Measurements from ENCODE around the gene CABLES2.

The CABLES2 gene

DNA sequence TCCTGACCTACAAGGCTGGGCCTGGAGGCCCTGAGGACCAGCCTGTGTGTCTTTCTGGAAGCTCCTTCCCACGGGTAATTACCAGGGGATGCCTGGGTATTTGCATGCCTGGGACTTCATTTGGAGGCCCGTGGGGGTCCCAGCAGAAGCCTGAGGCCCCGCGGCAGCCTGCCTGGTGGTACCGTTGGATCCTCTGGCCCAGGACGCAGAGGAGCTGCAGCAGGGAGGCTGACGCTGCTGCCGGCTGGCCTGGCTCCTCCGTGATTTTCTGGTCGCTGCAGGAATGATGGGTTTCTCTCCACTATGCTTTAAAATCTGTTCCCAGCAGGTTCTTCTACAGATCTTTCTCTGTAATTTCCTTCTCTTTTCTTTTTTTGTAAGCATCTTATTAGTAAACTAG, 6.5 kb downstream of the CABLES2 start:
- H4K91ac ChIP-seq (ENCODE audit: low read depth, low read length) = no peak overlapping the region
- H3K9me3 ChIP-seq (ENCODE audit: insufficient read depth, low read depth, low read length) = peaks cover 10% of the 10 kb centered on the region
- no peak overlapping the region for H4K12ac ChIP-seq (ENCODE audit: low read depth, low read length)
- no peak overlapping the region for H2AK5ac ChIP-seq (ENCODE audit: low read length)
- no peak overlapping the region for H2BK120ac ChIP-seq (ENCODE audit: insufficient read depth, low read length, poor library complexity)
- no peak for DNase-seq
- WGBS (ENCODE audit: extremely low coverage, insufficient coverage, insufficient read length) = no CpG with 5 or more reads among the region's 10 CpGs
- no peak overlapping the region for H3K4ac ChIP-seq (ENCODE audit: low read depth, low read length)
- H3K9ac ChIP-seq (ENCODE audit: low read length) = no peak overlapping the region
- no peaks in the 10 kb centered on the region for H3K79me2 ChIP-seq (ENCODE audit: control insufficient read depth, insufficient read depth, low read length, poor library complexity)
- no peak overlapping the region for H2BK12ac ChIP-seq (ENCODE audit: low read length)
- H3K36me3 ChIP-seq (ENCODE audit: control insufficient read depth in 1 of 2, insufficient read depth in 2 of 2, low read length in 2 of 2) = peaks cover 5 to 10% of the 10 kb centered on the region in 2 experiments
- H3K27ac ChIP-seq (ENCODE audit: low read depth, low read length) = no peak overlapping the region
- no peaks in the 10 kb centered on the region for H3K4me1 ChIP-seq (ENCODE audit: control insufficient read depth in 1 of 2, insufficient read depth in 2 of 2, low read length in 2 of 2)
- H3K18ac ChIP-seq (ENCODE audit: low read length) = no peak overlapping the region
- no peak overlapping the region for H2BK5ac ChIP-seq (ENCODE audit: low read depth, low read length, poor library complexity)
- no peak overlapping the region for H3K4me2 ChIP-seq (ENCODE audit: low read length)
- no peaks in the 10 kb centered on the region for H3K79me1 ChIP-seq (ENCODE audit: low read length)
- H2AFZ ChIP-seq (ENCODE audit: insufficient read depth, low read length, poor library complexity) = no peak overlapping the region
- no peak overlapping the region for H4K8ac ChIP-seq (ENCODE audit: low read depth, low read length)
- no peak overlapping the region for H3K14ac ChIP-seq (ENCODE audit: low read length)
- no peak overlapping the region for H3K4me3 ChIP-seq (ENCODE audit: low read depth, low read length)
- H3K27me3 ChIP-seq (ENCODE audit: insufficient read depth, low read length) = no peaks in the 10 kb centered on the region
- no peak overlapping the region for H3K23ac ChIP-seq (ENCODE audit: low read length)

DNA sequence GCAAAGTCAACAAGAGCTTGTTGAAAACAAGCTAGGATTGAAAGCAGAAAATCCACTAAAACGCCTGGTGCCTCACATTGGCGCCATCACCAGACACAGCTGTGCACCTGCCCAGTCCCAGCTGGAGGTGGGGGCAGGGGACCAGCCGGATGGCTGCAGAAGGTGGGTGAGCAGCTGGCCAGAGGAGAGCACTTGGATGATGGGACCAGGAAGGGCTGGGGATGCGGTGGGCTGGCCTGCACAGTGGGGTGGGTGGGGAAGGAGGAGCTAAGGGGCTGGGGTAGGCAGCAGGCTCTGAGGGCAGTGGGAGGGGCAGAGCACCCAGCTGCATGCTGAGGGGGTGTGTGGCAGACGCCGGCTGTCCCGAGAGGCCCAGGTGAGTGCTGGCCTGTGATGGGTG, 7.1 kb downstream of the CABLES2 start:
- no peak overlapping the region for H4K8ac ChIP-seq (ENCODE audit: low read depth, low read length)
- peaks cover 5 to 10% of the 10 kb centered on the region in 2 experiments for H3K36me3 ChIP-seq (ENCODE audit: control insufficient read depth in 1 of 2, insufficient read depth in 2 of 2, low read length in 2 of 2)
- no peak for DNase-seq
- no peak overlapping the region for H2BK5ac ChIP-seq (ENCODE audit: low read depth, low read length, poor library complexity)
- no peak overlapping the region for H4K91ac ChIP-seq (ENCODE audit: low read depth, low read length)
- no peak overlapping the region for H2BK120ac ChIP-seq (ENCODE audit: insufficient read depth, low read length, poor library complexity)
- no peak overlapping the region for H3K23ac ChIP-seq (ENCODE audit: low read length)
- no peak overlapping the region for H4K12ac ChIP-seq (ENCODE audit: low read depth, low read length)
- no peaks in the 10 kb centered on the region for H3K79me1 ChIP-seq (ENCODE audit: low read length)
- H2AFZ ChIP-seq (ENCODE audit: insufficient read depth, low read length, poor library complexity) = no peak overlapping the region
- no peaks in the 10 kb centered on the region for H3K27me3 ChIP-seq (ENCODE audit: insufficient read depth, low read length)
- no peak overlapping the region for H3K18ac ChIP-seq (ENCODE audit: low read length)
- H3K4me3 ChIP-seq (ENCODE audit: low read depth, low read length) = no peak overlapping the region
- H3K14ac ChIP-seq (ENCODE audit: low read length) = no peak overlapping the region
- H3K79me2 ChIP-seq (ENCODE audit: control insufficient read depth, insufficient read depth, low read length, poor library complexity) = no peaks in the 10 kb centered on the region
- no peak overlapping the region for H2AK5ac ChIP-seq (ENCODE audit: low read length)
- no peak overlapping the region for H3K27ac ChIP-seq (ENCODE audit: low read depth, low read length)
- H3K4me1 ChIP-seq (ENCODE audit: control insufficient read depth in 1 of 2, insufficient read depth in 2 of 2, low read length in 2 of 2) = no peaks in the 10 kb centered on the region
- no peak overlapping the region for H3K9ac ChIP-seq (ENCODE audit: low read length)
- no peak overlapping the region for H3K4ac ChIP-seq (ENCODE audit: low read depth, low read length)
- H3K9me3 ChIP-seq (ENCODE audit: insufficient read depth, low read depth, low read length) = peaks cover 10% of the 10 kb centered on the region
- no CpG with 5 or more reads among the region's 7 CpGs for WGBS (ENCODE audit: extremely low coverage, insufficient coverage, insufficient read length)
- H3K4me2 ChIP-seq (ENCODE audit: low read length) = no peak overlapping the region
- H2BK12ac ChIP-seq (ENCODE audit: low read length) = no peak overlapping the region

DNA sequence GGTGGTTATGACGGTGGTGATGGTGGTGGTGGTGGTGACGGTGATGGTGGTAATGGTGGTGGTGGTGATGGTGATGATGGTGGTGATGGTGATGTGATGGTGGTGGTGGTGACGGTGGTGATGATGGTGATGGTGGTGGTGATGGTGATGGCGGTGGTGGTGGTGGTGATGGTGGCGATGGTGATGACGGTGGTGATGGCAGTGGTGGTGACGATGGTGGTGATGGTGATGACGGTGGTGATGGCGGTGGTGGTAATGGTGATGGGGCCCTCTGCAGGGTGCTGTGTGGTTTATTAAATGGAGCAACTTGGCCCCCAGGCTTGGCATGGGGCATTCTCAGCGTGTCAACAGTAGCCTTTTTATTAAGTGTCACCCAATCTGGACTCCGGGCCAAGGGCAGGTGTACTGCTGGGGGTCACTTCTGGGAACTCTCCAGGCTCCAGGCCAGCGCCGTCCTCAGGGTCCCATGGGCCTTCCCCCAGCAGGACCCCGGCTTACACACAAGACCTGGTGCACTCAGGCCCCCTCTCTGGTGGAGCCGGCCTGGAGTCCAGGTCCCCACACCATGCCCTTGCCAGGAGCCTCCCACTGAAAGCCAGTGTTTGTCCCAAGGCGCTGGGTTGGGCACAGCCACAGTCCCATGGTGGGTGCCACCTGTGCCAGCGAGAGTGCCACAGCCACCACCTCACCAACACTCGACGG, 8.8 kb downstream of the CABLES2 start:
- no peaks in the 10 kb centered on the region for H3K4me1 ChIP-seq (ENCODE audit: control insufficient read depth in 1 of 2, insufficient read depth in 2 of 2, low read length in 2 of 2)
- H3K4me3 ChIP-seq (ENCODE audit: low read depth, low read length) = no peak overlapping the region
- H3K9me3 ChIP-seq (ENCODE audit: insufficient read depth, low read depth, low read length) = peaks cover 8% of the 10 kb centered on the region
- no CpG with 5 or more reads among the region's 19 CpGs for WGBS (ENCODE audit: extremely low coverage, insufficient coverage, insufficient read length)
- H3K4ac ChIP-seq (ENCODE audit: low read depth, low read length) = no peak overlapping the region
- no peak for DNase-seq
- H3K36me3 ChIP-seq (ENCODE audit: control insufficient read depth in 1 of 2, insufficient read depth in 2 of 2, low read length in 2 of 2) = peaks cover 18 to 24% of the 10 kb centered on the region in 2 experiments
- H4K8ac ChIP-seq (ENCODE audit: low read depth, low read length) = no peak overlapping the region
- no peak overlapping the region for H3K4me2 ChIP-seq (ENCODE audit: low read length)
- H2AK5ac ChIP-seq (ENCODE audit: low read length) = no peak overlapping the region
- H3K79me1 ChIP-seq (ENCODE audit: low read length) = no peaks in the 10 kb centered on the region
- H2AFZ ChIP-seq (ENCODE audit: insufficient read depth, low read length, poor library complexity) = no peak overlapping the region
- no peak overlapping the region for H2BK5ac ChIP-seq (ENCODE audit: low read depth, low read length, poor library complexity)
- H4K12ac ChIP-seq (ENCODE audit: low read depth, low read length) = no peak overlapping the region
- H3K23ac ChIP-seq (ENCODE audit: low read length) = no peak overlapping the region
- no peak overlapping the region for H3K9ac ChIP-seq (ENCODE audit: low read length)
- H2BK12ac ChIP-seq (ENCODE audit: low read length) = no peak overlapping the region
- no peaks in the 10 kb centered on the region for H3K27me3 ChIP-seq (ENCODE audit: insufficient read depth, low read length)
- H3K79me2 ChIP-seq (ENCODE audit: control insufficient read depth, insufficient read depth, low read length, poor library complexity) = no peaks in the 10 kb centered on the region
- no peak overlapping the region for H4K91ac ChIP-seq (ENCODE audit: low read depth, low read length)
- H3K27ac ChIP-seq (ENCODE audit: low read depth, low read length) = no peak overlapping the region
- no peak overlapping the region for H3K18ac ChIP-seq (ENCODE audit: low read length)
- H2BK120ac ChIP-seq (ENCODE audit: insufficient read depth, low read length, poor library complexity) = no peak overlapping the region
- no peak overlapping the region for H3K14ac ChIP-seq (ENCODE audit: low read length)

DNA sequence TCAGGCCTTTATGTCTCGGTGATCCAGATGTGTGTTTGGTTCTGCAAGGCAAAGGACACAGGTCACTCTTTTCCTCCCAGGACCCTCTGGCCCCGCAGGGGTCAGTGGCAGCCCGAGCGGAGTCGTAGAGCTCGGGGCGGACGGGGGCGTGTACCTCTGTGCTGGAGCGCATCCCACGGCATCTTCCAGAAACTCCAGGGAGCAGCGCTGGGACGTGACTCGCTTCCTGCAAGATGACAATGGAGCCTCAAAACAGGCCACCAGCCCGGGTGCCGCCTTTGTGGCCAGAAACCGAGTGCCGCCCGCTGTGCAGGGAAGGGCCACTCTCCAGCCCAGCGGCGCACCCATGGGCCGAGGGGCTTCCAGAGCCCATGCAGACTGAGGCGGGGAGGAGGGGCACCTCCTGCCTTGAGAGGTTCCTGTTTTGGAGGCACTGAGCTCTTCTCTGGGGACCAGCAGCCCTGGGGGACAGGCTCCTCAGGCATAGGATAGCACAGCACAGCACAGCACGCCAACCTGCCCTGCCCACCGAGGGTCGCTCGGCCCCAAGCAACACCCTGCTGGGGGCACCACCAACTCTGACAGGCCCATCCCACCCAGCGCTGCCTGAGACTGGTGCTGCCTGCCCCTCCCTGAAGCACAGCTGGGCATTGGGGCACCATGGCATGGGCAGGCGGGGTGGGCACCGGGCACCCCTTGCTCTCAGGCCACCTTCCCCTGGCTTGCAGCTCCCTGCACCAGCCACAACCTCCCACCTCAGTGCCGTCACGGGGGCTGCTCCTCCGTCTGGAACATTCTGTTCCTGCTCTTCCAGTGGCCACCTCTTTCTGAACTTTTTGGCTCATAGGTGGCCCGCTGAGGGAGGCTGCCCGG, 10.5 kb downstream of the CABLES2 start:
- Histone ChIP-seq H3K79me1 (ENCODE audit: low read length) (no peaks in the 10 kb centered on the region), H3K4me3 (ENCODE audit: low read depth, low read length) (no peak overlapping the region)
- no CpG with 5 or more reads among the region's 35 CpGs for WGBS (ENCODE audit: extremely low coverage, insufficient coverage, insufficient read length)

More for the DNA sequence above, 10.5 kb downstream of the CABLES2 start:
- Histone ChIP-seq H3K9ac (ENCODE audit: low read length) (no peak overlapping the region), H3K27me3 (ENCODE audit: insufficient read depth, low read length) (no peaks in the 10 kb centered on the region), H2BK12ac (ENCODE audit: low read length) (no peak overlapping the region), H2BK120ac (ENCODE audit: insufficient read depth, low read length, poor library complexity) (no peak overlapping the region), H2AK5ac (ENCODE audit: low read length) (no peak overlapping the region), H4K12ac (ENCODE audit: low read depth, low read length) (no peak overlapping the region), H3K36me3 (ENCODE audit: control insufficient read depth in 1 of 2, insufficient read depth in 2 of 2, low read length in 2 of 2) (peaks cover 28 to 36% of the 10 kb centered on the region in 2 experiments), H3K23ac (ENCODE audit: low read length) (no peak overlapping the region), H2BK5ac (ENCODE audit: low read depth, low read length, poor library complexity) (no peak overlapping the region), H3K79me2 (ENCODE audit: control insufficient read depth, insufficient read depth, low read length, poor library complexity) (no peaks in the 10 kb centered on the region), H3K27ac (ENCODE audit: low read depth, low read length) (no peak overlapping the region), H3K4me1 (ENCODE audit: control insufficient read depth in 1 of 2, insufficient read depth in 2 of 2, low read length in 2 of 2) (no peaks in the 10 kb centered on the region), H3K4me2 (ENCODE audit: low read length) (no peak overlapping the region), H3K4ac (ENCODE audit: low read depth, low read length) (no peak overlapping the region), H3K14ac (ENCODE audit: low read length) (no peak overlapping the region), H4K8ac (ENCODE audit: low read depth, low read length) (no peak overlapping the region), H3K18ac (ENCODE audit: low read length) (no peak overlapping the region), H2AFZ (ENCODE audit: insufficient read depth, low read length, poor library complexity) (no peak overlapping the region), H3K9me3 (ENCODE audit: insufficient read depth, low read depth, low read length) (peaks cover 7% of the 10 kb centered on the region), H4K91ac (ENCODE audit: low read depth, low read length) (no peak overlapping the region)
- DNase-seq = no peak
